MCF 10A (cell line): ENCODE measurements around the gene SLC13A2. TPM values are rescaled to one million over a fixed set of nuclear protein-coding genes. Genes with fewer than 3 reads are reported as not detected.

Experiments used
- BruUV-seq: library from RNA; stranded (reverse); fragments of 400-500 nt; replicated peaks from 2 replicates; lab custom pipeline; 2021; lab: Mats Ljungman, UMichigan
- CTCF ChIA-PET: fragments of 300-600 bp; sonication (Branson Sonifier 250); formaldehyde crosslinking; extraction: SDS; loops from one replicate; lab custom pipeline; 2021; ENCODE audit warnings: antibody characterized with exemption, inconsistent platforms; lab: Yijun Ruan, JAX
- POLR2A ChIA-PET: fragments of 300-600, 350-650 bp; sonication (Branson Sonifier 250); formaldehyde crosslinking; extraction: SDS; loops from one replicate; lab custom pipeline; 2020; ENCODE audit warnings: antibody characterized with exemption, inconsistent platforms; lab: Yijun Ruan, JAX
- DNase-seq: peaks from one replicate; pipeline ENCODE4 v3.0.0-alpha.2; 2018; ENCODE audit not compliant: unreplicated experiment
- H3K27ac Mint-ChIP-seq: one replicate; pipeline ENCODE4 v1.8.0; 2022; ENCODE audit warnings: mild to moderate bottlenecking, low read depth, mixed read lengths; ENCODE audit not compliant: unreplicated experiment
- H3K27me3 Mint-ChIP-seq: one replicate; pipeline ENCODE4 v1.8.0; 2022; ENCODE audit warnings: mixed read lengths; ENCODE audit not compliant: insufficient read depth, unreplicated experiment
- H3K36me3 Mint-ChIP-seq: one replicate; pipeline ENCODE4 v1.8.0; 2022; ENCODE audit warnings: mild to moderate bottlenecking, moderate library complexity, mixed read lengths; ENCODE audit not compliant: insufficient read depth, unreplicated experiment
- H3K4me1 Mint-ChIP-seq: one replicate; pipeline ENCODE4 v1.8.0; 2022; ENCODE audit warnings: mixed read lengths; ENCODE audit not compliant: insufficient read depth, unreplicated experiment
- H3K4me3 Mint-ChIP-seq: one replicate; pipeline ENCODE4 v1.8.0; 2022; ENCODE audit warnings: mild to moderate bottlenecking, moderate library complexity, mixed read lengths; ENCODE audit not compliant: unreplicated experiment
- H3K9me3 Mint-ChIP-seq: one replicate; pipeline ENCODE4 v1.8.0; 2022; ENCODE audit warnings: mixed read lengths; ENCODE audit not compliant: unreplicated experiment
- CTCF ChIP-seq: fragments of 200-600 bp; IDR thresholded peaks from one replicate; pipeline ENCODE4 v1.8.0; 2022; ENCODE audit warnings: antibody characterized with exemption, mild to moderate bottlenecking; ENCODE audit not compliant: unreplicated experiment
- intact Hi-C: fragments of 100-400 bp; cut with micrococcal nuclease; formaldehyde crosslinking; loops from 2 replicates; pipeline ENCODE4 v1.14.1; 2022
- total RNA-seq: library from RNA; stranded (reverse); gene quantifications from 2 replicates; pipeline ENCODE4 v1.2.3, GENCODE V29; 2022

SLC13A2 gene
- total RNA-seq, 1 experiment from 2014 or later = not detected

GRCh38 chr17:28528327-28529012 is 55.0 kb downstream of the SLC13A2 start:
- CTCF ChIA-PET = interaction anchor here (0.8 to 1.3 kb wide), 6 partner anchors 8 to 33 kb away, joined by 3 to 8 read pairs (median 5); no protein-coding TSS in a partner anchor
- Mint-ChIP-seq H3K4me3 (no peak overlapping the region), H3K36me3 (no peaks in the 10 kb centered on the region), H3K4me1 (peaks cover 43% of the 10 kb centered on the region), H3K9me3 (no peaks in the 10 kb centered on the region), H3K27me3 (no peaks in the 10 kb centered on the region), H3K27ac (no peak overlapping the region)
- DNase-seq = peak; percentile 35
- POLR2A ChIA-PET = interaction anchor here (0.6 to 1.1 kb wide), 4 partner anchors 19 to 171 kb away, joined by 3 to 4 read pairs (median 3); partner anchors contain the start of gene POLDIP2
- BruUV-seq = no TSS peak
- intact Hi-C loops = no loop called here
- no peak for TF ChIP-seq CTCF

- CTCF ChIA-PET = interaction anchor here (1.0 to 1.3 kb wide), 4 partner anchors 9 to 34 kb away, joined by 3 to 8 read pairs (median 5); no protein-coding TSS in a partner anchor
- Mint-ChIP-seq H3K27me3 (no peaks in the 10 kb centered on the region), H3K36me3 (no peaks in the 10 kb centered on the region), H3K27ac (no peak overlapping the region), H3K4me1 (peaks cover 47% of the 10 kb centered on the region), H3K9me3 (no peaks in the 10 kb centered on the region), H3K4me3 (no peak overlapping the region)
- DNase-seq = no peak
- intact Hi-C loops = no loop called here
- TF ChIP-seq CTCF = no peak
- POLR2A ChIA-PET = interaction anchor here (0.6 to 1.1 kb wide), 3 partner anchors 18 to 42 kb away, joined by 3 to 4 read pairs (median 3); no protein-coding TSS in a partner anchor
- BruUV-seq = no TSS peak
Measured at GRCh38 chr17:28529013-28529400, 55.6 kb downstream of the SLC13A2 start.

GRCh38 chr17:28530250-28530649 is 56.8 kb downstream of the SLC13A2 start:
- DNase-seq = no peak
- intact Hi-C loops = no loop called here

More at GRCh38 chr17:28530250-28530649, 56.8 kb downstream of the SLC13A2 start:
- no peak for TF ChIP-seq CTCF
- ChIA-PET CTCF (no interaction called here), POLR2A (no interaction called here)
- H3K9me3 Mint-ChIP-seq = no peaks in the 10 kb centered on the region
- BruUV-seq = no TSS peak
- no peak overlapping the region for H3K4me3 Mint-ChIP-seq
- peaks cover 39% of the 10 kb centered on the region for H3K4me1 Mint-ChIP-seq
- no peak overlapping the region for H3K27ac Mint-ChIP-seq
- H3K36me3 Mint-ChIP-seq = no peaks in the 10 kb centered on the region
- H3K27me3 Mint-ChIP-seq = no peaks in the 10 kb centered on the region
